Medulla oblongata (tissue), 1 donor: ENCODE measurements around the gene SPRED3.
"Not testable (repeated sequence)": the region's sequence is repeated elsewhere in the genome, so short reads cannot be mapped to it uniquely, and the experiment has no call there.

Source experiments
- DNase-seq: peaks from one replicate; pipeline ENCODE4 v3.0.0-alpha.2; 2015; ENCODE audit errors: extremely low spot score

Gene SPRED3

GRCh38 chr19:38417544-38418506, 29.3 kb downstream of the SPRED3 start:
- DNase-seq: peak; percentile 33

GRCh38 chr19:38420935-38421334, 32.4 kb downstream of the SPRED3 start:
- DNase-seq: no peak

DNA sequence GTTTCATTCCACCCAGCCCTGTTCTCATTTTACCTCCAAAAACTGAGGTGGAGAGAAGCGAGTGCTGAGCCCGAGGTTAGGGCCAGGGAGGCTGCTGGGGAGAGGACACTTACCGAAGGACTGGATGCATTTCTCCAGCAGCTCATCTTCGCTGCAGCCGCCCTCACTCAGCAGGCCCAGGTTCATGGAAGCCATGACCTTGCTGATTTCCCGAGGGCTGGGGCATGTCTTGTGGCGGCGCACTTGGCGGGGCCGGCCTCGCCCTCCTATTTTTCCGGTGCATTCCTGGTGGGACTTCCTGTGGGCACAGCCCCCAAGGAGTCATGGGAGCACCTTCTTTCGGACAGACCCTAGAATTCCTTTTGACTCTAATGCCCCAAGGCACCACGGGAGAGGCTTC, 33.4 kb downstream of the SPRED3 start:
- DNase-seq: no peak

- DNase-seq: no peak
Measured at GRCh38 chr19:38422438-38422837, 33.9 kb downstream of the SPRED3 start.

- DNase-seq: no peak
Measured at GRCh38 chr19:38424272-38424671, 35.8 kb downstream of the SPRED3 start.

GRCh38 chr19:38425222-38425809, 36.8 kb downstream of the SPRED3 start:
- DNase-seq: no peak

DNA sequence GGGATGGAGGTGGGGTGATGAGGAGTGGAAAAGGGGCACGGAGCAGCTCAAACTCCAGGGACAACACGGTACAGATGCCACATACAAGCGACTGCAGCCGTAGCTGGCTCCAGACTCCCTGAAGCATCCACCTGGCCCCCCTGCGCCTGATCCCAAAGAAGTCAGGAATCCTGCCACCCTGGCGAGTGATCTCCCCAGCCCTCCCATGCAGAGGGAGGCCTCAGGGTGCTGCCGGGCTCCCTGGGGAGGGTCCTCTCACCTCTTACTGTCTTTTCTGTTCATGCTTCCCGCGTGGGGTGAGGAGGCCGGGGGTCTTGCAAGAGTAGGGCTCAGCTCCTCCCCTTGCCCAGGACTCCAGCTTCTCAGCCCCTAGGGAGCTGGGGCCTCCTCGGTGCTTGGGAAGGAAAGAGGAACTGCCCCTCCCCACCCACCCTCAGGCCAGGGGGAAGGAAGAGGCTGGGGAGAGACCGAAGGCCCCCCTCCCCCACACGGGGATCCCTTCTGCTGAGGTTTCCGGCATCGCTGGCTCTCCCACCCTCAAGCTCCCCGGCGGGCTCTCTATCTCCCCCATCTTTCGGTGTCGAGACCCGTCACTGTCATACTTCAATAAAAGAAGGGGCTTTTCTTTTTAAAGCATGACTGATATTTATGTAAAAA, 37.4 kb downstream of the SPRED3 start, which contains the start of gene RASGRP4:
RASGRP4 (minus strand) TSS at position 410 of the 657 bp plus-strand sequence; CDS start at position 282, 128 bp downstream.
- peak; percentile 45 for DNase-seq

DNA sequence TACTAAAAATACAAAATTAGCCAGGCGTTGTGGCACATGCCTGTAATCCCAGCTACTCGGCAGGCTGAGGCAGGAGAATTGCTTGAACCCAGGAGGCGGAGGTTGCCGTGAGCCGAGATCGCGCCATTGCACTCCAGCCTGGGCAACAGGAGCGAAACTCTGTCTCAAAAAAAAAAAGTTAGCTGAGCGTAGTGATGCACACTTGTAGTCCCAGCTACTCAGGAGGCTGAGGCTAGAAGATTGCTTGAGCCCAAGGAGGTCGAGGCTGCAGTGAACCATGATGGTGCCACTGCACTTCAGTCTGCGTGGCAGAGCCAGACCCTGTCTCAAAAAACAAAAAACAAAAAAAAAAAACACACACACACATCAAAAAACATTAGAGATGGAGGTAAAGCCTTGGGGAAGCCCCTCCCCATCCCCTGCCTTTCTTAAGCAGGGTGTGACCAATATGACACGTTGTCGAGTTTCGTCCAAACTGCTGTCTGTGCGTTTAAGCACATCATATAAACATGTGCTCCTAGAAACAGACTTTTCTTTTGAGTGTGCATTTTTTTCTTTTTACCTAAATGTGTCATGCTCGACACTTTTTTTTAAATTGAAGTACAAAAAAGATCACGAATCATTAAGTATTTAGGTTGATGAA, 38.7 kb downstream of the SPRED3 start:
- DNase-seq: not testable (repeated sequence)

- DNase-seq: no peak
Measured at GRCh38 chr19:38429055-38429810, 40.7 kb downstream of the SPRED3 start.

DNA sequence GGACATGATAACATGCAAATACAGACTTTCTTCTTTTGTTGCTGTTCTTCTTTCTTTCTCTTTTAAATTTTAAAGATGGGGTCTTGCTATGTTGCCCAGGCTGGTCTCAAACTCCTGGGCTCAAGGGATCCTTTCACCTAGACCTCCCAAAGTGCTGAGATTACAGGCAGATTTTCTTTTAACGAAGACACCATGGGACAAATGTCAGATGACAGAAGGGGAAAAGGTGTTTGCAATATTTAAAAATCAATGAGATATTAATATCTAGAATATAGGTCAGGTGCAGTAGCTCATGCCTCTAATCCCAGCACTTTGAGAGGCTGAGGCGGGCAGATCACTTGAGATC, 41.3 kb downstream of the SPRED3 start:
- no peak for DNase-seq

GRCh38 chr19:38430931-38431330, 42.4 kb downstream of the SPRED3 start:
- no peak for DNase-seq

DNA sequence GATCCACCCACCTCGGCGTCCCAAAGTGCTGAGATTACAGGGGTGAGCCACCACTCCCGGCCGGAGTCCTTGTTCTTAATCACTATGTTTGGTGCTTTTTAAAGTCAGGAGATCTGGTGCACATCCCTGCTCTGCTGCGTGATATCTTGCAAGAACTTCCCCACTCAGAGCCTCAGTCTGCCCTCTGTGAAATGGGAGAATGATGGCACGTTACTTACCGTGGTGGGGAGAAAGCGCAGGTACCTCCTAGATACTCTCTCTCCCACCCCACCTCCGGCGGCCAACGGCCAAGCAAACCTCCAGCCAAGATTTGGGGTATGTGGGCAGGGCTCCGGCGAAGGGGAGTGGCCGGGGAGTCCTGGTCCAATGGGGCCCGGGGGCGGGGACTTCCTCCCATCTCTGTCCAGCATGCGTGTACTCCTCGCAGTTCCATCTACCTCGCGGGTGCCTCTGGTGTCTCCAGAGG, 44.8 kb downstream of the SPRED3 start, which contains the start of gene RYR1:
RYR1 (plus strand) TSS at position 424 of the 466 bp plus-strand sequence. CDS start 139 bp downstream, outside the sequence.
- DNase-seq: peak; percentile 64

DNA sequence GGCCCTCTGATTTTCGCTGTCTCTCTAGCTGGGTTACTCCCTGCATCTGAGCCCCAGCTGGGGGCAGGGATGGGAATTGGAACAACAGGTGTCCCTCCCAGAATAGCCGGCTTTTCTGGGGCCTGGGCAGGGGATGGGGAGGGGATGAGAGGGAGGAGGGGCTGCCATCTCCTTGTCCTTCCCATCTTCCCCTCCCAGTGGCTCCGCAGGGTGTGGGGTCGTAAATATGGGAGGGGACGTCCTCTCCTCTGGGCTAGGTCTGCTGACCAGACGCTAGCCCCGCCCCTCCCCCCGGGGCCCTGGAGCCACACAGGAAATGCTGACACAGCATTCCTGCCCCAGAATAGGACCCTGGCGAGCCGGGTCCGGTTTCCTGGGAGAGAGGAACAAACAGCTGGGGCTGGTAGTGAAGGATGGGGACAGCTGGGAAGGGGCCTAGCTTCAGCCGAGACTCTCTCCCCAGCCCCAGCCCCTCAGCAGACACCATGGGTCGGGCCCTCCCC, 46.1 kb downstream of the SPRED3 start:
- peak; percentile 79 for DNase-seq

DNA sequence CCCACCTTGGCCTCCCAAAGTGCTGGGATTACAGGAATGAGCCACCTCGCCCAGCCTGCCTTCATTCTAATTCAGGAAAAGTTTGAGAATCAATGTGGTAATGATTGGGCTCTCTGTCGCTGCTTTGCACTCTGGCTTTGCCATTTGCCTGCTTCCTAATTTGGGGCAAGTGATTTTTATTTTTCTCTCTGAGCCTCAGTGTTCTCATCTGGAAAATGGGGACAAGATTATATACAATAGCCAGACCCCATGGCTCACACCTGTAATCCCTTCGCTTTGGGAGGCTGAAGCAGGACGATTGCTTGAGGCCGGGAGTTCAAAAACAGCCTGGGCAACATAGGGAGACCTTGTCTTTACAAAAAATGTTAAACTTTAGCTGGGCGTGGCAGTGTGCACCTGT, 48.8 kb downstream of the SPRED3 start:
- DNase-seq: no peak

GRCh38 chr19:38437917-38438316, 49.4 kb downstream of the SPRED3 start:
- DNase-seq: no peak

GRCh38 chr19:38440592-38440991, 52.1 kb downstream of the SPRED3 start:
- DNase-seq: no peak

DNA sequence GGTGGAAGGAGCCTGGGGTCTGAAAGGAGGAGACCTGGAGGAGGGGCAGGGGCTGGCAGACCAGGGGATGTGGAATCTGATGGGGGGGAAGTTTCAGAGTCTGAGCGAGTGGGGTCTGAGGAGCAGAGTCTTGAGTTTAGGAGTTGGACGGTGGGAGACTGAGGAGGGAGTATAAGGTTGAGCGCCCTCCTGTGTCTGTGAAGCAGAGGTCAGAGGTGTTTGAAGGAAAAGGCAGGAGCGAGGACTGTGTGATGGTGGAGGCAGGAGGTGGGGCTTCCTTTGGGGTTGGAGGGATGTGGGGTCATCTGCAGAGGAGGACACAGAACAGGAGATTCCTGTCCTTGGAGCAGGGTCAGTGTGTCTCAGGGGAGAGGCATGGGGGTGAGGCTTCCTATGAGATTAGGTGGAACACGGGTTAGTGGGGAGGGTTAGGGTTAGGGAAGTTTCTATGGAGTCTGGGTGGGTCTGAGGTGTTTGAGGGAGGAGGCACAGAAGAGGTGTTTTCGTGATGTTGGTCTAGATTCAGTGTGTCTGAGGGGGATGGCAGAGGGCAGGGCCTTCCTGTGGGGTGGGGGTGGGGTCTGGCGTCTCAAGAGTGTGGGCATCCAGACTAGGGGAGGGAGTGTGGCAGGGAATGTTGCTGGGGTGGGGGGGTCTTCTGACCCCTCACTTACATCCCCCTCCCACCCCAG, 53.3 kb downstream of the SPRED3 start:
- DNase-seq: no peak

- DNase-seq: no peak
Measured at GRCh38 chr19:38442736-38443135, 54.2 kb downstream of the SPRED3 start.

GRCh38 chr19:38443458-38443999, 55.0 kb downstream of the SPRED3 start:
- no peak for DNase-seq

DNA sequence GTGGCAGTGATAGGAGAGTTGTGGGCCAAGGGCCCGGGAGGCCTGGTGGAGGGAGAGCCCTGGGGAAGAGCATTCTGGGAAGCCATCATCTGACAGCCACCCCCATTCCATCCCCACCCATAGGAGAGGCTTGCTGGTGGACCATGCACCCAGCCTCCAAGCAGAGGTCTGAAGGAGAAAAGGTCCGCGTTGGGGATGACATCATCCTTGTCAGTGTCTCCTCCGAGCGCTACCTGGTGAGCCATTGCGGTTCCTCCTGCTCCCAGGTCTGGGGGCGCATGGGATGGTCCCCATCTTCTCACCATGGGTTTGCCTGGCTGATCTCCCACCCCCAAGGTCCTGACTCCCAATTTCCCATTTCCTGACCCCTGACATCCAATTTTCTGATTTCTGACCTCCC, 55.5 kb downstream of the SPRED3 start:
- no peak for DNase-seq
